Hepatocyte (in vitro differentiated cells): ENCODE measurements around the gene TXNDC2. TPM values are rescaled to one million over a fixed set of nuclear protein-coding genes. Genes with fewer than 3 reads are reported as not detected.
A peak's percentile ranks its signal among the peaks of the same experiment; 100 is the strongest.
"Not testable (repeated sequence)": the region's sequence is repeated elsewhere in the genome, so short reads cannot be mapped to it uniquely, and the experiment has no call there.

Source experiments
- DNase-seq: peaks from one replicate; pipeline ENCODE4 v3.0.0-alpha.2; 2016; ENCODE audit warnings: low spot score
- H2AFZ ChIP-seq: fragments of 200-600 bp; sonication (generic); 2 replicates; pipeline ENCODE4 v1.6.0; 2016; ENCODE audit warnings: antibody characterized with exemption, mild to moderate bottlenecking
- H3K27ac ChIP-seq: fragments of 200-600 bp; sonication (generic); 2 replicates; pipeline ENCODE4 v1.5.1; 2016; ENCODE audit warnings: mild to moderate bottlenecking
- H3K27me3 ChIP-seq: fragments of 200-600 bp; sonication (generic); 2 replicates; pipeline ENCODE4 v1.6.1; 2016
- H3K36me3 ChIP-seq: fragments of 200-600 bp; sonication (generic); replicated peaks from 2 replicates; pipeline ENCODE4 v1.5.1; 2016; ENCODE audit warnings: low read depth; ENCODE audit not compliant: insufficient read depth
- H3K4me1 ChIP-seq: fragments of 200-600 bp; sonication (generic); 2 replicates; pipeline ENCODE4 v1.5.1; 2016; ENCODE audit warnings: mild to moderate bottlenecking, moderate library complexity; ENCODE audit not compliant: insufficient read depth
- H3K4me2 ChIP-seq: fragments of 200-600 bp; sonication (generic); 2 replicates; pipeline ENCODE4 v1.6.0; 2016
- H3K4me3 ChIP-seq: fragments of 200-600 bp; sonication (generic); 2 replicates; pipeline ENCODE4 v1.5.1; 2016; ENCODE audit warnings: mild to moderate bottlenecking
- H3K79me2 ChIP-seq: fragments of 200-600 bp; sonication (generic); 2 replicates; pipeline ENCODE4 v1.6.0; 2017; ENCODE audit warnings: mild to moderate bottlenecking
- H3K9me2 ChIP-seq: fragments of 200-600 bp; sonication (generic); replicated peaks from 2 replicates; pipeline ENCODE4 v1.6.0; 2017; ENCODE audit warnings: mild to moderate bottlenecking; ENCODE audit not compliant: insufficient read depth
- H3K9me3 ChIP-seq: fragments of 200-600 bp; sonication (generic); 2 replicates; pipeline ENCODE4 v1.5.1; 2016; ENCODE audit warnings: low read depth, mild to moderate bottlenecking
- H4K20me1 ChIP-seq: fragments of 200-600 bp; sonication (generic); 2 replicates; pipeline ENCODE4 v1.6.0; 2016; ENCODE audit warnings: mild to moderate bottlenecking; ENCODE audit not compliant: insufficient read depth, poor library complexity, severe bottlenecking
- CTCF ChIP-seq: fragments of 200-600 bp; sonication (generic); IDR thresholded peaks from 2 replicates; pipeline ENCODE4 v1.5.1; 2016; ENCODE audit warnings: antibody characterized with exemption, mild to moderate bottlenecking; ENCODE audit not compliant: poor library complexity
- EZH2 ChIP-seq: fragments of 200-600 bp; sonication (generic); IDR thresholded peaks from 2 replicates; pipeline ENCODE4 v1.6.1; 2016; ENCODE audit warnings: antibody characterized with exemption, mild to moderate bottlenecking, borderline replicate concordance
- EZH2phosphoT487 ChIP-seq: fragments of 200-600 bp; sonication (generic); IDR thresholded peaks from one replicate; pipeline ENCODE4 v1.6.1; 2018; ENCODE audit warnings: antibody characterized with exemption, mild to moderate bottlenecking, low read depth, moderate library complexity; ENCODE audit not compliant: unreplicated experiment, severe bottlenecking
- WGBS: methylation state at CpG from one replicate; pipeline ENCODE4 v1.1.6; 2016; ENCODE audit warnings: low lambda C conversion rate; ENCODE audit errors: missing lambda C conversion rate; 5-methylcytosine and 5-hydroxymethylcytosine counted together
- polyA plus RNA-seq: library from polyadenylated mRNA; unstranded; fragments of >200 nt; fragmentation: Nextera tagmentation; extraction: Ambion mirVana; gene quantifications from 2 replicates; pipeline ENCODE4 v1.2.1, GENCODE V29; 2016
- total RNA-seq: library from RNA; depleted of rRNA; stranded (reverse); fragments of >200 nt; gene quantifications from 2 replicates; pipeline ENCODE4 v1.2.3, GENCODE V29; 2014

Gene TXNDC2
- total and polyA plus RNA-seq, 2 experiments from 2014 or later = 0.41 TPM; not detected in 1

- H3K27ac ChIP-seq = peak overlapping the region; percentile 67
- WGBS = 72% methylated on average over 12 of the region's 12 CpGs
- H3K4me2 ChIP-seq = peak overlapping the region; percentile 24
- H3K4me3 ChIP-seq = no peak overlapping the region
- H3K36me3 ChIP-seq = no peaks in the 10 kb centered on the region
- no peaks in the 10 kb centered on the region for H3K4me1 ChIP-seq
- TF ChIP-seq CTCF (no peak), EZH2phosphoT487 (no peak), EZH2 (no peak)
- H2AFZ ChIP-seq = no peak overlapping the region
- H4K20me1 ChIP-seq = no peaks in the 10 kb centered on the region
- no peaks in the 10 kb centered on the region for H3K27me3 ChIP-seq
- H3K9me3 ChIP-seq = peaks cover 6% of the 10 kb centered on the region
- DNase-seq = peak; percentile 23
- H3K9me2 ChIP-seq = no peaks in the 10 kb centered on the region
- H3K79me2 ChIP-seq = no peaks in the 10 kb centered on the region
These were observed 30.7 kb upstream of the TXNDC2 start for GRCh38 chr18:9854801-9855676.

GRCh38 chr18:9855681-9856080 is 30.1 kb upstream of the TXNDC2 start:
- peak overlapping the region; percentile 24 for H3K4me2 ChIP-seq
- DNase-seq = no peak
- no peaks in the 10 kb centered on the region for H3K27me3 ChIP-seq
- no peaks in the 10 kb centered on the region for H3K4me1 ChIP-seq
- no peaks in the 10 kb centered on the region for H3K79me2 ChIP-seq
- no peaks in the 10 kb centered on the region for H3K36me3 ChIP-seq
- H3K27ac ChIP-seq = peak overlapping the region; percentile 67
- TF ChIP-seq EZH2phosphoT487 = no peak
- TF ChIP-seq EZH2 = no peak
- TF ChIP-seq CTCF = no peak
- 90% methylated on average over 9 of the region's 9 CpGs for WGBS
- no peaks in the 10 kb centered on the region for H3K9me2 ChIP-seq
- peaks cover 6% of the 10 kb centered on the region for H3K9me3 ChIP-seq
- H3K4me3 ChIP-seq = no peak overlapping the region
- no peaks in the 10 kb centered on the region for H4K20me1 ChIP-seq
- H2AFZ ChIP-seq = no peak overlapping the region

GRCh38 chr18:9856092-9856491 is 29.7 kb upstream of the TXNDC2 start:
- peaks cover 6% of the 10 kb centered on the region for H3K9me3 ChIP-seq
- peak overlapping the region; percentile 67 for H3K27ac ChIP-seq
- H3K4me2 ChIP-seq = no peak overlapping the region
- WGBS = 97% methylated on average over 3 of the region's 3 CpGs
- H3K79me2 ChIP-seq = no peaks in the 10 kb centered on the region
- H3K9me2 ChIP-seq = no peaks in the 10 kb centered on the region
- no peak for TF ChIP-seq EZH2phosphoT487
- no peak for TF ChIP-seq EZH2
- no peak for TF ChIP-seq CTCF
- H2AFZ ChIP-seq = no peak overlapping the region
- H3K27me3 ChIP-seq = no peaks in the 10 kb centered on the region
- H3K36me3 ChIP-seq = no peaks in the 10 kb centered on the region
- no peak for DNase-seq
- no peaks in the 10 kb centered on the region for H3K4me1 ChIP-seq
- no peaks in the 10 kb centered on the region for H4K20me1 ChIP-seq
- no peak overlapping the region for H3K4me3 ChIP-seq

GRCh38 chr18:9857479-9857998 is 28.2 kb upstream of the TXNDC2 start:
- H3K27ac ChIP-seq, H3K9me3 ChIP-seq, DNase-seq, H3K9me2 ChIP-seq, H3K4me1 ChIP-seq, H3K36me3 ChIP-seq, H3K4me2 ChIP-seq, H4K20me1 ChIP-seq, H2AFZ ChIP-seq, H3K79me2 ChIP-seq, H3K4me3 ChIP-seq, H3K27me3 ChIP-seq: not testable (repeated sequence)
- 98% methylated on average over 4 of the region's 4 CpGs for WGBS
